Panc1 (cell line): ENCODE results near the gene CDCA7L. TPM values are rescaled to one million over a fixed set of nuclear protein-coding genes. Genes with fewer than 3 reads are reported as not detected.

ENCODE experiments used
- ATAC-seq: fragments of 200-7000 bp; cut with Tn5 transposase; 2 replicates; pipeline ENCODE4 v1.9.1; 2020; ENCODE audit warnings: mild to moderate bottlenecking, moderate library complexity
- BruUV-seq: library from RNA; stranded (reverse); fragments of 400-500 nt; replicated peaks from 2 replicates; lab custom pipeline; 2021; lab: Mats Ljungman, UMichigan
- CTCF ChIA-PET: fragments of 300-600 bp; sonication (Branson Sonifier 250); formaldehyde crosslinking; loops from one replicate; lab custom pipeline; 2022; ENCODE audit warnings: antibody characterized with exemption; lab: Charles Lee
- POLR2A ChIA-PET: fragments of 300-600 bp; sonication (Branson Sonifier 250); formaldehyde crosslinking; loops from one replicate; lab custom pipeline; 2022; ENCODE audit warnings: antibody characterized with exemption; lab: Charles Lee
- DNase-seq: peaks from one replicate; pipeline ENCODE4 v3.0.0-alpha.2; 2010; ENCODE audit warnings: low read depth, low spot score
- H3K27ac ChIP-seq: 2 replicates; pipeline ENCODE4 v1.5.1; 2011; ENCODE audit warnings: mild to moderate bottlenecking, low read length, inconsistent platforms
- H3K27me3 ChIP-seq: fragments of 200-500 bp; sonication (Bioruptor generic); 2 replicates; pipeline ENCODE4 v1.6.0; 2014; ENCODE audit warnings: low read length, inconsistent platforms; ENCODE audit not compliant: control insufficient read depth, insufficient read depth
- H3K36me3 ChIP-seq: fragments of 200-500 bp; sonication (Bioruptor generic); 2 replicates; pipeline ENCODE4 v1.5.1; 2014; ENCODE audit warnings: inconsistent platforms, mild to moderate bottlenecking, low read length, moderate library complexity; ENCODE audit not compliant: control insufficient read depth, insufficient read depth
- H3K4me1 ChIP-seq: 2 replicates; pipeline ENCODE4 v1.5.1; 2011; ENCODE audit warnings: inconsistent platforms, mild to moderate bottlenecking, low read length, moderate library complexity; ENCODE audit not compliant: control insufficient read depth, insufficient read depth
- H3K4me3 ChIP-seq, 2 experiments: 2 replicates each; pipeline ENCODE4 v1.5.1; 2011 to 2012; ENCODE audit warnings: low read depth in 2 of 2, low read length in 2 of 2, mild to moderate bottlenecking in 2 of 2, inconsistent platforms in 1 of 2, moderate library complexity in 1 of 2
- H3K9me3 ChIP-seq: fragments of 200-500 bp; sonication (Bioruptor generic); 2 replicates; pipeline ENCODE4 v1.5.1; 2014; ENCODE audit warnings: low read depth, mild to moderate bottlenecking, inconsistent platforms, low read length, moderate library complexity; ENCODE audit not compliant: control insufficient read depth, insufficient read depth
- POLR2AphosphoS5 ChIP-seq: IDR thresholded peaks from 2 replicates; pipeline ENCODE4 v1.6.1; 2012; ENCODE audit warnings: mild to moderate bottlenecking, low read depth, low read length, moderate library complexity
- SIN3A ChIP-seq: IDR thresholded peaks from 2 replicates; pipeline ENCODE4 v1.6.1; 2012; ENCODE audit warnings: low read depth, mild to moderate bottlenecking, low read length, moderate library complexity, borderline replicate concordance; ENCODE audit not compliant: insufficient read depth
- TCF7L2 ChIP-seq: IDR thresholded peaks from 2 replicates; pipeline ENCODE4 v1.6.1; 2011; ENCODE audit warnings: mild to moderate bottlenecking, low read depth, low read length, inconsistent platforms
- in situ Hi-C: cut with HindIII; loops from 2 replicates; pipeline ENCODE4 v1.10.0; 2016; ENCODE audit warnings: low sequenced_read_pairs, low pct_unique_long_range_greater_than_20kb
- intact Hi-C: fragments of 100-400 bp; cut with micrococcal nuclease; formaldehyde crosslinking; loops from one replicate; pipeline ENCODE4 v1.10.0; 2022; ENCODE audit not compliant: unreplicated experiment
- total RNA-seq: library from RNA; stranded (reverse); gene quantifications from one replicate; pipeline ENCODE4 v1.2.1, GENCODE V29; 2021; ENCODE audit not compliant: unreplicated experiment
- TF ChIP-seq, protein P1 (sequence below), 2 experiments: IDR thresholded peaks; 2 replicates each; pipeline ENCODE4 v1.6.1; 2011 to 2012; ENCODE audit warnings: low read depth in 2 of 2, control low read depth in 1 of 2, low read length in 1 of 2, mild to moderate bottlenecking in 1 of 2, moderate library complexity in 1 of 2; ENCODE audit not compliant: insufficient read depth in 1 of 2
- TF ChIP-seq, protein P2 (sequence below): fragments of 450-650 bp; IDR thresholded peaks from 2 replicates; pipeline ENCODE4 v1.5.1; 2017; ENCODE audit warnings: mild to moderate bottlenecking

The CDCA7L gene
- total RNA-seq, 1 experiment from 2014 or later: 46.1 TPM

DNA sequence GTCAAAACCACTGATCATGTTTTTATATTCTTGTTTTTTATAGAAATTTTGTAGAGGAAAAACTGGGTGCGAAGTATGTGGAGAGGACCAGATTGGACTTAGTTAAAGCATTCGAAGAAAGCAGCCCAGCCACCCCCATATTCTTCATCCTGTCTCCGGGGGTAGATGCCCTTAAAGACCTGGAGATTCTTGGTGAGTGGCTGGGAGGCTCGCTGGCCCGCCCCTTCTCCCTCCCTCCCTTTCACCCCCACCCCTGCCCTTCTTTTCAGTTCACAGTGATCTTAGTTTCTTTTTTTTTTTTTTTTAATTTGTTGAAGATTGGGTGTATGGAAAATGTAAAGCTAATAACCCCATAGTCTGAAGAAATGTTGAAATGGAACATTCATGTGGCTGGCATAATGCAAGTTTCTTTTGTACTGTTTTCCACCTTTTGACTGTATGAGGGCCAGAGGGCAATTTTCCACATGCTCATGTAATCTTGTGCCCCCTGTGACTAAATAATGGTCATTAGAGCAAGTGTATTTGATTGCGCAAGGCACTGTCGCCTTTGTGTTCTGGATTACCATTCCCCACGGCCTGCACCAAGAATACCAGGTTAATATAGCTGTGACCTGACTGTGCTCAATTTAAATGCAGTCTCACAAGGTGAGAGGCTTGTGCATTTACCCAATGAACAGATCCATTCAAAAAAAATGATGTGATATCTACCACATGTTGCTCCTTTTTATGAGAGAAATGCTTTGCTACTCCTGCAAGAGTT lies 77.7 kb downstream of the CDCA7L start:
- in situ Hi-C loops (no loop called here), intact Hi-C loops (no loop called here)
- ATAC-seq (no peak), DNase-seq (no peak)
- Histone ChIP-seq H3K27ac (no peak overlapping the region), H3K4me1 (no peaks in the 10 kb centered on the region), H3K9me3 (no peaks in the 10 kb centered on the region), H3K4me3 (no peak overlapping the region), H3K36me3 (no peaks in the 10 kb centered on the region), H3K27me3 (no peaks in the 10 kb centered on the region; the same call in 1 of the 2 replicates)
- TF ChIP-seq, protein P1, sequence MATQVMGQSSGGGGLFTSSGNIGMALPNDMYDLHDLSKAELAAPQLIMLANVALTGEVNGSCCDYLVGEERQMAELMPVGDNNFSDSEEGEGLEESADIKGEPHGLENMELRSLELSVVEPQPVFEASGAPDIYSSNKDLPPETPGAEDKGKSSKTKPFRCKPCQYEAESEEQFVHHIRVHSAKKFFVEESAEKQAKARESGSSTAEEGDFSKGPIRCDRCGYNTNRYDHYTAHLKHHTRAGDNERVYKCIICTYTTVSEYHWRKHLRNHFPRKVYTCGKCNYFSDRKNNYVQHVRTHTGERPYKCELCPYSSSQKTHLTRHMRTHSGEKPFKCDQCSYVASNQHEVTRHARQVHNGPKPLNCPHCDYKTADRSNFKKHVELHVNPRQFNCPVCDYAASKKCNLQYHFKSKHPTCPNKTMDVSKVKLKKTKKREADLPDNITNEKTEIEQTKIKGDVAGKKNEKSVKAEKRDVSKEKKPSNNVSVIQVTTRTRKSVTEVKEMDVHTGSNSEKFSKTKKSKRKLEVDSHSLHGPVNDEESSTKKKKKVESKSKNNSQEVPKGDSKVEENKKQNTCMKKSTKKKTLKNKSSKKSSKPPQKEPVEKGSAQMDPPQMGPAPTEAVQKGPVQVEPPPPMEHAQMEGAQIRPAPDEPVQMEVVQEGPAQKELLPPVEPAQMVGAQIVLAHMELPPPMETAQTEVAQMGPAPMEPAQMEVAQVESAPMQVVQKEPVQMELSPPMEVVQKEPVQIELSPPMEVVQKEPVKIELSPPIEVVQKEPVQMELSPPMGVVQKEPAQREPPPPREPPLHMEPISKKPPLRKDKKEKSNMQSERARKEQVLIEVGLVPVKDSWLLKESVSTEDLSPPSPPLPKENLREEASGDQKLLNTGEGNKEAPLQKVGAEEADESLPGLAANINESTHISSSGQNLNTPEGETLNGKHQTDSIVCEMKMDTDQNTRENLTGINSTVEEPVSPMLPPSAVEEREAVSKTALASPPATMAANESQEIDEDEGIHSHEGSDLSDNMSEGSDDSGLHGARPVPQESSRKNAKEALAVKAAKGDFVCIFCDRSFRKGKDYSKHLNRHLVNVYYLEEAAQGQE (IDR thresholded peaks at IDR 0.05; ENCODE audit: insufficient read depth in 1 of 2, low read depth in 2 of 2, low read length in 1 of 2): no peak
- TF ChIP-seq SIN3A (no peak), POLR2AphosphoS5 (no peak), TCF7L2 (no peak)
- TF ChIP-seq, protein P2, sequence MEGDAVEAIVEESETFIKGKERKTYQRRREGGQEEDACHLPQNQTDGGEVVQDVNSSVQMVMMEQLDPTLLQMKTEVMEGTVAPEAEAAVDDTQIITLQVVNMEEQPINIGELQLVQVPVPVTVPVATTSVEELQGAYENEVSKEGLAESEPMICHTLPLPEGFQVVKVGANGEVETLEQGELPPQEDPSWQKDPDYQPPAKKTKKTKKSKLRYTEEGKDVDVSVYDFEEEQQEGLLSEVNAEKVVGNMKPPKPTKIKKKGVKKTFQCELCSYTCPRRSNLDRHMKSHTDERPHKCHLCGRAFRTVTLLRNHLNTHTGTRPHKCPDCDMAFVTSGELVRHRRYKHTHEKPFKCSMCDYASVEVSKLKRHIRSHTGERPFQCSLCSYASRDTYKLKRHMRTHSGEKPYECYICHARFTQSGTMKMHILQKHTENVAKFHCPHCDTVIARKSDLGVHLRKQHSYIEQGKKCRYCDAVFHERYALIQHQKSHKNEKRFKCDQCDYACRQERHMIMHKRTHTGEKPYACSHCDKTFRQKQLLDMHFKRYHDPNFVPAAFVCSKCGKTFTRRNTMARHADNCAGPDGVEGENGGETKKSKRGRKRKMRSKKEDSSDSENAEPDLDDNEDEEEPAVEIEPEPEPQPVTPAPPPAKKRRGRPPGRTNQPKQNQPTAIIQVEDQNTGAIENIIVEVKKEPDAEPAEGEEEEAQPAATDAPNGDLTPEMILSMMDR: no peak
- ChIA-PET CTCF (no interaction called here), POLR2A (interaction anchor here (0.6 kb wide), 1 partner anchor 26 kb away, joined by 15 read pairs; no protein-coding TSS in a partner anchor)
- no TSS peak for BruUV-seq

- TF ChIP-seq, protein P2: no peak
- no peak for TF ChIP-seq TCF7L2
- TF ChIP-seq SIN3A: no peak
- TF ChIP-seq, protein P1 (IDR thresholded peaks at IDR 0.05; ENCODE audit: insufficient read depth in 1 of 2, low read depth in 2 of 2, low read length in 1 of 2): no peak
- no peak for TF ChIP-seq POLR2AphosphoS5
- no peaks in the 10 kb centered on the region for H3K4me1 ChIP-seq
- CTCF ChIA-PET: no interaction called here
- H3K27me3 ChIP-seq: no peaks in the 10 kb centered on the region; the same call in 1 of the 2 replicates
- ATAC-seq: no peak
- no peaks in the 10 kb centered on the region for H3K36me3 ChIP-seq
- DNase-seq: no peak
- no peaks in the 10 kb centered on the region for H3K9me3 ChIP-seq
- H3K27ac ChIP-seq: no peak overlapping the region
- H3K4me3 ChIP-seq: no peak overlapping the region
- POLR2A ChIA-PET: no interaction called here
- in situ Hi-C loops (no loop called here), intact Hi-C loops (no loop called here)
- BruUV-seq: no TSS peak
Measured at GRCh38 chr7:21867226-21867625, 78.5 kb downstream of the CDCA7L start.
